HG02759 (cell line): ENCODE results near the gene SAMD11.

ENCODE experiments used
- ATAC-seq: cut with Tn5 transposase; IDR thresholded peaks from one replicate; pipeline ENCODE4 v1.9.1; 2021; ENCODE audit warnings: mild to moderate bottlenecking, moderate library complexity; ENCODE audit not compliant: unreplicated experiment

Gene SAMD11

DNA sequence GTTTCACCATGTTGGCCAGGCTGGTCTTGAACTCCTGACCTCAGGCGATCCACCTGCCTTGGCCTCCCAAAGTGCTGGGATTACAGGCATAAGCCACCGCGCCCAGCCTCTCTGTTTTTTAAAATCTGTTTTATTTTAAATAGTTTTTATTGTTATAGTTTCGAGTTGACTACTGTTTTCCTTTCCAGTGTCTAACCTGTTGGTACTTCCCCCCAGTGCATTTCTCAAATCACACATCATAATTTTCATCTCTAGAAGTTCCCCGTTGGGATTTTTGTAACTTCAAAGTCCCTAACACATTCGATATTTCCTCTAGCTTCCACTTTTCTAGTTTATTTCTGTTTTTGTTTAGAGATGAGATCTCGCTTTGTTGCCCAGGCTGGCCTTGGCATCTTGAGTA is 68.6 kb downstream of the SAMD11 start:
- no peak for ATAC-seq

DNA sequence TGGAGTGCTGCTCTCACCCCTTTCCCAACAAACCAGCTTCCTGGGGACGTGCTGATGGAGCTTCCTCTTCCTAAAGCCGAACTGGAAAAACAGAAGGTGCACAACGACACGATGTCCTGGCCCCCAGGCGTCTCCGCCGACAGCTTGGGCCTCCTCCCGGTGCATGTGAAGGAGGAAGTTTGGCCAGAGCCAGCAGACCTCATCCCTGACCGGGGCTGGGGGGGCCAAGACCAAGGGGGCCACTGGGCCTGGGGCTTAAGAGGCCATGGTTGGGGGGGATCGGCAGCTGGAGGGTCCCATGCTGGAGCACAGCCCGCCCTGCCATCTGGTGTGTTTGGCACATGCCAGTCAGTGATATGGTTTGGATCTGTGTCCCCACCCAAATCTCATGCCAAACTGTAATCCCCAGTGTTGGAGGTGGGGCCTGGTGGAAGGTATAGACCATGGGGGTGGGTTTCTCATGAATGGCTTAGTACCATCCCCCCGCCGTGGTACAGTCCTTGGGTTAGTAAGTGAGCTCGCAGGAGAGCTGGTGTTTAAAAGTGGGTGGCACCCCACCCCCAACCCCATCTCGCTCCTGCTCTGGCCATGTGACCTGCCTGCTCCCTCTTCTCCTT is 69.8 kb downstream of the SAMD11 start:
- no peak for ATAC-seq
